Astrocyte of the cerebellum (primary cell): Measurements from ENCODE around the gene XRCC4.

ENCODE experiments used
- DNase-seq: peaks from one replicate; pipeline ENCODE4 v3.0.0-alpha.2; 2011; ENCODE audit warnings: low read depth
- H3K4me3 ChIP-seq: 2 replicates; pipeline ENCODE4 v1.5.1; 2011; ENCODE audit warnings: mild to moderate bottlenecking, low read depth, low read length, moderate library complexity
- CTCF ChIP-seq: IDR thresholded peaks from 2 replicates; pipeline ENCODE4 v1.5.1; 2012; ENCODE audit warnings: low read length, low read depth, moderate library complexity, mild to moderate bottlenecking; ENCODE audit errors: missing control alignments
- in situ Hi-C: cut with HindIII; loops from 2 replicates; pipeline ENCODE4 v1.10.0; 2017; ENCODE audit warnings: low sequenced_read_pairs

The XRCC4 gene

GRCh38 chr5:83069096-83069799 lies 8.1 kb upstream of the XRCC4 start:
- H3K4me3 ChIP-seq: no peak overlapping the region
- no peak for TF ChIP-seq CTCF
- in situ Hi-C loops: no loop called here
- no peak for DNase-seq

GRCh38 chr5:83071286-83072051 lies 5.9 kb upstream of the XRCC4 start:
- in situ Hi-C loops: no loop called here
- TF ChIP-seq CTCF: no peak
- DNase-seq: no peak
- H3K4me3 ChIP-seq: no peak overlapping the region

- DNase-seq: no peak
- no peak for TF ChIP-seq CTCF
- H3K4me3 ChIP-seq: no peak overlapping the region
- in situ Hi-C loops: no loop called here
Observed at GRCh38 chr5:83072966-83073365, 4.4 kb upstream of the XRCC4 start.

GRCh38 chr5:83077662-83078261 lies 415 bp downstream of the XRCC4 start:
- in situ Hi-C loops: no loop called here
- no peak for TF ChIP-seq CTCF
- no peak for DNase-seq
- H3K4me3 ChIP-seq: peak overlapping the region; percentile 98

- DNase-seq: no peak
- no peak for TF ChIP-seq CTCF
- H3K4me3 ChIP-seq: no peak overlapping the region
- in situ Hi-C loops: no loop called here
Observed at GRCh38 chr5:83082750-83083149, 5.4 kb downstream of the XRCC4 start.

- no peak overlapping the region for H3K4me3 ChIP-seq
Observed at GRCh38 chr5:83084336-83084735, 7.0 kb downstream of the XRCC4 start.

More at GRCh38 chr5:83084336-83084735, 7.0 kb downstream of the XRCC4 start:
- DNase-seq: no peak
- in situ Hi-C loops: no loop called here
- no peak for TF ChIP-seq CTCF
